HG02588 (cell line): ENCODE data around the gene CNTN3.

ENCODE experiments used
- ATAC-seq: cut with Tn5 transposase; IDR thresholded peaks from one replicate; pipeline ENCODE4 v1.9.1; 2021; ENCODE audit warnings: mild to moderate bottlenecking, moderate library complexity; ENCODE audit not compliant: unreplicated experiment

Gene CNTN3

GRCh38 chr3:74614107-74614967, at the start of gene CNTN3:
Gene CNTN3, minus strand, starts transcription at chr3:74614659. Its CDS starts 93,547 bp downstream, at chr3:74521112.
- ATAC-seq: no peak

GRCh38 chr3:74663178-74663577, 48.7 kb upstream of the CNTN3 start:
- ATAC-seq: no peak

- ATAC-seq: no peak
Measured at GRCh38 chr3:74661672-74662071, 47.2 kb upstream of the CNTN3 start.

GRCh38 chr3:74651885-74652284, 37.4 kb upstream of the CNTN3 start:
- ATAC-seq: no peak

- no peak for ATAC-seq
Measured at GRCh38 chr3:74651292-74651691, 36.8 kb upstream of the CNTN3 start.

GRCh38 chr3:74648107-74648506, 33.6 kb upstream of the CNTN3 start:
- ATAC-seq: no peak

- ATAC-seq: no peak
Measured at GRCh38 chr3:74646094-74646493, 31.6 kb upstream of the CNTN3 start.

- ATAC-seq: no peak
Measured at GRCh38 chr3:74643636-74644035, 29.2 kb upstream of the CNTN3 start.

- no peak for ATAC-seq
Measured at GRCh38 chr3:74642876-74643275, 28.4 kb upstream of the CNTN3 start.

- ATAC-seq: no peak
Measured at GRCh38 chr3:74640211-74640610, 25.8 kb upstream of the CNTN3 start.

GRCh38 chr3:74639681-74640080, 25.2 kb upstream of the CNTN3 start:
- ATAC-seq: no peak

- ATAC-seq: no peak
Measured at GRCh38 chr3:74636981-74637380, 22.5 kb upstream of the CNTN3 start.

- no peak for ATAC-seq
Measured at GRCh38 chr3:74633021-74633420, 18.6 kb upstream of the CNTN3 start.

- ATAC-seq: no peak
Measured at GRCh38 chr3:74631351-74632140, 17.1 kb upstream of the CNTN3 start.

- ATAC-seq: no peak
Measured at GRCh38 chr3:74630602-74631001, 16.1 kb upstream of the CNTN3 start.

GRCh38 chr3:74626011-74626410, 11.6 kb upstream of the CNTN3 start:
- no peak for ATAC-seq

- ATAC-seq: no peak
Measured at GRCh38 chr3:74624301-74624700, 9.8 kb upstream of the CNTN3 start.

- ATAC-seq: no peak
Measured at GRCh38 chr3:74623261-74623836, 8.9 kb upstream of the CNTN3 start.

GRCh38 chr3:74621581-74621980, 7.1 kb upstream of the CNTN3 start:
- ATAC-seq: no peak

- ATAC-seq: no peak
Measured at GRCh38 chr3:74617776-74618175, 3.3 kb upstream of the CNTN3 start.

GRCh38 chr3:74613521-74614106, 845 bp downstream of the CNTN3 start:
- ATAC-seq: no peak
